Stimulated activated CD8-positive, alpha-beta memory T cell treated with anti-CD3 and anti-CD28 coated beads, Interleukin-15, amount 100 ng/mL, for 48 hours (primary cell): ENCODE results near the gene CUX1.

ENCODE experiments used
- DNase-seq, 2 donors: peaks; one replicate each; pipeline ENCODE4 v3.0.0-alpha.2; 2020; ENCODE audit warnings: low read depth in 2 of 2

CUX1 gene

GRCh38 chr7:101896316-101896715, 78.9 kb downstream of the CUX1 start:
- DNase-seq: no peak

DNA sequence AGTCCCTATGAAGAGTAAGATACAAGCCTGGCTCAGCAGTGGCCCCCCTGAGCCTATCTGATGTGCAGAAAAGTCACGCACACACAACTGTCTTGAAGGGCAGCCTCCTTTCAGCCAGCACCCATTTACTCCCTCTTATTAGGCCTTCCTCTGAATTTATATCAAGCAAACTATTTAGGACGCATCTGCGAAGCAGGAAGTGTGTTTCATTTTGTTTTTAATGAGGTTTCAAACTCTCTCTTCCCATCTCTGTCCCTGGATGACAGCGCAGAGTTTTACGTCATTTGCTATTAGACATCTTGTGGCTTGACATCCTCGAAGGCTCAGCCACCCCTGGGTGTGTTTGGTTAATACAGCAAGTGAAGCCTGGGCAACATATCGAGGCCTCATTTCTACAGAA, 79.5 kb downstream of the CUX1 start:
- DNase-seq: no peak

GRCh38 chr7:101898106-101898505, 80.7 kb downstream of the CUX1 start:
- no peak for DNase-seq

GRCh38 chr7:101899616-101900015, 82.2 kb downstream of the CUX1 start:
- no peak for DNase-seq

DNA sequence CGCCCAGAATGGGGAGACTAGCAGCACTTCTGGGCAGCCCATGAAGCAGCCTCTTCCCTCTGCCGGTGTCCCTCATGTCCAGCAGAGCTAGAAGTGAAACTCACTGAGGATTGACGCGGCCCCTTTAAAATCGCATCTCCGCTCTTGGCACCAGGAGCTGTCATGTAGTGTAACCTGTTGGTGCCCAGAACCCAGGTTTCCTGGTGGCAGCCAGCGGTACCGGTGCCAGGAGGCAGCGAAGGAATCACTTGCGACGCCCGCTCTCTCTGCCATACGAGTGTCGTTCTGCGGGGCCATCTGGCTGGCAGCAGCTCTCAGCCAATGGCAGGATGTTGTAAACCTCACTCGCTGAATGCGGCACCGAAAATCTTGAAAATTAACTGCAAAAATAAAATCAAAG, 82.7 kb downstream of the CUX1 start:
- DNase-seq: no peak

DNA sequence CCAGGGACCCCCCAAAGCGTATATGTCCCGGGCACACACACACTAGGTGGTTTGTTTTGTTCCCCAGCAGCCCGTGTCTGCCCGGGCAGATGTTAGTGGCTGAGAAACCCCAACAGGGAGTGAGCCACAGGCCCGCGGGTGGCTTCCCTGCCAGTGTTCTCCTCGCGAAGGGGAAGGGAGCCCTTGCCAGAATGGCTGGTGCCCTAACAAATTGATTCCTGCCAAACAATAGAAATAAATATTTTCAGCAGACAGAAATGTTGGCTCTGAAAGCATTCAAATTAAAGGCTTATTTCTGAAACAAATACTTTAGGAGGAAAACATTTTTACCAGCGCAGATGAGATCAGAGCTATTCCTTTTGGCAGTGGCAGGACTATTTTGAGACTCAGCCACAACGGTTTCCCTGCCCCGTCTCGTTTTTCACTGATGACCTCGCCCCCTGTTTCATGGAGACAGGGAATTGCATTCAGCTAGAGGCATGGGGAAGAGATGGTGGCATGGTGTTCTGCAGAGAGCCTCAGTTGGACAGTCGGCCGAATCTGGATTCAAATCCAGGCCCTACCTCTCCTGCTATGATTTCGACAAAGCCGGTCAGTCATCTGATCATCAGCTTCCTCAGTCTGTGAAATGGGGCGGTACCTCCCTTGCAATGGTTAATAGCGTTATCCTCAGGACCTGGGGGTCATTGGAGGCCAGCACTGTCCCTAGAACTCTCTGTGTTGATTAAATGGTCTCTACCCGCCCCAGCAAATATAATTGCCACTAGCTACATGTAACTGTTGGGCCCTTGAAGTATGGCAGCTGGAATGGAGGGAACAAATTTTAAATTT, 84.5 kb downstream of the CUX1 start:
- DNase-seq: no peak

DNA sequence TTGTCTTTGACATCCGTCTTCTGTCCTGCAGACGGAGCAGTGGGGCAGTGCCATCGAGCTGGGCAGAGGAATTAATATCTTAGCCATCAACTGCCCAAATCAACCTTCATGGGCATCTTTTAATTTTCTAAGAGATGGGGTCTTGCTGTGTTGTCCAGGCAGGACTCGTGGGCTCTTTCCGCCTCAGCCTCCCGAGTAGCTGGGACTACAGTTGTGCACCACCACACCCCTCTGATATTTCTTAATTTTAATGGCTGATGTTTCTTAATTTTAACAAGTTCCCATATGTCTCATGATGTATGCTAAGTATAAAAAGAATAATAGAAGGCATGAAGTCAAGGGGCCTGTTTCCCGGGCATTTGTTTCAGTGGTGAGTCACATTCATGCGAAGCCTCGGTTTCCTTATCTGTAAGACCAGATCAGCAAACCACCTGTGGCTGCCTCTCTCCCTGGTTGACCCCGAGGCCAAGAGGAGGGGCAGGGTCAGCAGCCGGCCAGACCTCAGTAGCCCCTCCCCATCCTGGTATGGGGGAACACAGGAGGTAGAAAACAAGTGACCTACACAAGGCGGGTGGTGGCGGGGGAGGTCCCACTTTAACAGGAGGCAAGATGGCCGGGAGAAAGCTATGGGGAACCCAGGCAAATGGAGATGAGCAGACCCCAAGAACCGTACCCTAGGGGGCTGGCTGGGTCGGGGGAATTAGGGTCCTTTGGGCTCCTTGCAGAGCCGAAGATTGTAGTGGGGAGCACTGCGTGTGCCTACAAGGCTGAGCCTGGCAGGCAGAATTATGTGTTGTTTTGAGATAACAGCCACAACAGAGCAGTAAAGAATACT, 85.5 kb downstream of the CUX1 start:
- no peak for DNase-seq

DNA sequence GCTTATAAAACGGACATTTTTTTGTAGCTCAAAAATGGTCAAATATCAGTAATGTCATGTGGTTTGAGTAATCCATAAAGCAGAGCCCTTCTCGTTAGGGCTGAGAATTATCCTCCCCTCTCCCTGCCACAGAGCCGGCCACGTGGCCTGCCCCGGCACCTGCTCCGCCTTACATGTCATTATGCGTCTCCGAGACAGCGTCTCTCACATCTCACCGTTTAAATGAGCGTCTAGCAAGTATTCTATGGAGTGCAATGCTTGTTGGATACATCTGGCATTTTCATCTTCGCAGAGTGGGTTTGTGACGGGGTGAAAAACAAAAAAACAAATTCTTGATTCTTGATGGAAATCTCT, 86.1 kb downstream of the CUX1 start:
- DNase-seq: no peak

DNA sequence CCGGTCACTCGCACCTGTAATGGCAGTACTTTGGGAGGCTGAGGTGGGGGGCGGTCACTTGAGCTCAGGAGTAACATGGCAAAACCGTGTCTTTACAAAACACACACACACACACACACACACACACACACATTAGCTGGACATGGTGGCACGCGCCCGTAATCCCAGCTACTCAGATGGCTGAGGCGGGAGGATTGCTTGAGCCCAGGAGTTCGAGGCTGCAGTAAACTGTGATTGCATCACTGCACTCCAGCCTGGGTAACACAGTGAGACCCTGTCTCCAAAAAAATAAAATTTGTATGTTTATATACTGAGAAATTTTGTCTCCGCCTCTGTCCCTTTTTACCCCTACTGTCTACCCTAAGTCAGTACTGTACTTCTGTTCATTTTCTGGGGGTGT, 86.6 kb downstream of the CUX1 start:
- no peak for DNase-seq

DNA sequence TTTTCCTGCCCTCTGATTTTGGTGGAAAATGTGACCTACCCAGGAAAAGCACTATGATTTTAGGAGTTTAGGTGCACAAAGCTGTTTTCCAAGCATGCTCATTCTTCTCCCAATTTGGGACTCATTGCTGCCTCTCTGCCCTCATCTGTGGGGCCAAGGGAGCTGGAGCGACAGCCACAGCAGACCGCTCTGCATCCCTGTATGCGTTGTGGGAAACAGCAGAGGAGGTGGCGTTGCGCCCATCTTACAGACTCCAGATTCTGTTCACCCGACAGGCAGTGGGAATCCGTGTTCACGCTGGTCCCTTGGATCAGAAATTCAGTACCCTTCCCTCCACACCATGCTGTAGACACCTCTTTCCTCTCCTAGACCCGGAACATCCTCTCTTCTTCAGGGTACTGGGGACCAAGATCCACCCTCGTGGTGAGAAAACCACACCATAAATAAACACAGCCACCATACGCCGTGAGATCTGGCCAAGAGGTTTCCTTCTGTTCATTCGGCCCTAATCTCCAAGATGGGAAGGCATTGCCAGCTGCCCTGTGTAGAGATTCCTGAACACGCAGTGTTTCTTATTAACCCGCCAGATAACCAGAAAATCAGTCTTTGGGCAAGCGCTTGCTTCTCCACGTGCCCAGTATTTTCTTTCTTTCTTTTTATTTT, 87.9 kb downstream of the CUX1 start:
- DNase-seq: no peak

GRCh38 chr7:101906291-101907240, 89.1 kb downstream of the CUX1 start:
- DNase-seq: no peak

GRCh38 chr7:101910991-101911799, 93.8 kb downstream of the CUX1 start:
- no peak for DNase-seq

- no peak for DNase-seq
Observed at GRCh38 chr7:101911800-101912715, 94.6 kb downstream of the CUX1 start.

GRCh38 chr7:101912716-101913110, 95.3 kb downstream of the CUX1 start:
- DNase-seq: no peak

DNA sequence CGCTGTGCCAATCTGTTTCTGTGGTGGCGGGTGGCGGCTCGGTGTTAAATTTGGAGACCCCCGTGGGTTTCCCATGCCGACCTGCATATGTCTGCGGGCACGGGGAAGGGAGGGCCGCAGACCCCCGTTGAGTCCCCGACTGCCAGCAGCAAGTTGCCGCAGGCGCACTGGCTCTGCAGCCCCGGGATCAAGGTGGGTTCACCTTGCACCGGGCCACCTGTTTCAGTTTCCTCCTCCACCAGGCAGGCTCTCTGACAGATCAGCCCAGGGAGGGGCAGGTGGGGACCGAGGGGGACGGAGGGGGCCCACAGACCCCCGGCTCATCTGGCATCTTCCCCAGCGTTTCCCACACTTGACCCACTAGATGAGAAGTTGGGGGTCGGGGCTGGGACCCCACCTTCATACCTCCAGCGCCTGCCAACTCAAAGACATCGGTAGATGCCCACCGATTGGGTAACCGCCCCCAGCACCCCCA, 95.9 kb downstream of the CUX1 start:
- DNase-seq: no peak

DNA sequence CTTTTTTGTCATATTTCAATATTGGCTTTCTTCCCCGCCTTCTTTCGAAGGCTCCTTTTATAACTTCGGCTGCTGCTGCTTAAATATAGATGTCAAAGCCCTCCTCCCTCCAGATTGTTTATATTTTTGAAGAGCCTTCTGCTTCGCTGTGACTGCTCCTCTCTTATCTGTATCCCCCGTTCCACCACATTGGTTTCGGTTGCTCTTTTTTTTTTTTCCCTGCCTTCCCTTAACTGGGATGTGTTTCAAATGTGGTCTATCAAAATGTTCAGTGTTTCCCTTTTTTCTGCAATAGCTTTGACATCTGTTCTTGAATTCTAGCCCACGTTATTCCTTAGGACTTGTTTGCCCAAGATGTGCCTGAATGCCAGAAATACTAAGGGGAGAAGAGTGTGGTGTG, 96.4 kb downstream of the CUX1 start:
- no peak for DNase-seq

- DNase-seq: no peak
Observed at GRCh38 chr7:101915000-101915399, 97.6 kb downstream of the CUX1 start.

GRCh38 chr7:101916041-101916800, 98.8 kb downstream of the CUX1 start:
- no peak for DNase-seq

- DNase-seq: no peak
Observed at GRCh38 chr7:101916876-101917275, 99.5 kb downstream of the CUX1 start.
